ENCODE results near the gene LYG2.
"Not testable (repeated sequence)": the region's sequence is repeated elsewhere in the genome, so short reads cannot be mapped to it uniquely, and the experiment has no call there.

Gene LYG2

DNA sequence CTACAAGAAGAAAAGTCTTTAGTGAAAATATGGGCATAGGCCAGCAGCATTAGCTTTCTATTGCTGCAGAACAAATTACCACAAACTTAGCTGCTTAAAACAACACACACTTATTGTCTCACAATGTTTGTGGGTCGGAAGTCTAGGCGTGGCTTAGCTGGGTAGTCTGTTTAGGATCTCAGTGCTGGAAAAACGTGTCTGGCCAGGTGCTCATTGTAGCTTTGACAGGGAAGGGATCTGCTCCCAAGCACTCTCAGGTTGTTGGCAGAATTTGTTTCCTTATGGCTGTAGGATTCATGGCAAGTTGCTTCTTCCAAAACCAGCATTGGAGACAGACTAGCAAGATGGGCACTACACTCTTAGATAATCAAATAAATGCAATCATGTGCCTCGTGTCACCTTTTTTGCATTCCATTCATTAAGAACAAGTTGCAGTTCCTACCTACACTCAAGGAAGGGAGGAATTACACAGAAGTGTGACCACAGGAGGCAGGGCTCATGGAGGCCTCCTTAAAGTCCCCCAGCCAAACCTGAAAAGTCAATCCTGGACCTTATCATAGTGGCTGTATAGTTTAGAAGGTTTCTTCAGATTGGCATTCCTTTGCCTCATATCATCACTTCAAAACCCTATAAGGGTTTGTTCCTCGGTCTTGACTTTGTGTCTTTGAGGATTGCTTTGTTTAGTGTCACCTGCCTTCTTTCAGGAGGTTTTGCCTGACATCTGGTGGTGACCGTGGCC is 57.2 kb downstream of the LYG2 start:
- no peak for DNase-seq (ENCODE audit: low read depth in 1 of 2, low spot score in 1 of 2)
- H3K27me3 ChIP-seq (ENCODE audit: insufficient read depth, poor library complexity, severe bottlenecking): no peaks in the 10 kb centered on the region
- TF ChIP-seq, protein P1, sequence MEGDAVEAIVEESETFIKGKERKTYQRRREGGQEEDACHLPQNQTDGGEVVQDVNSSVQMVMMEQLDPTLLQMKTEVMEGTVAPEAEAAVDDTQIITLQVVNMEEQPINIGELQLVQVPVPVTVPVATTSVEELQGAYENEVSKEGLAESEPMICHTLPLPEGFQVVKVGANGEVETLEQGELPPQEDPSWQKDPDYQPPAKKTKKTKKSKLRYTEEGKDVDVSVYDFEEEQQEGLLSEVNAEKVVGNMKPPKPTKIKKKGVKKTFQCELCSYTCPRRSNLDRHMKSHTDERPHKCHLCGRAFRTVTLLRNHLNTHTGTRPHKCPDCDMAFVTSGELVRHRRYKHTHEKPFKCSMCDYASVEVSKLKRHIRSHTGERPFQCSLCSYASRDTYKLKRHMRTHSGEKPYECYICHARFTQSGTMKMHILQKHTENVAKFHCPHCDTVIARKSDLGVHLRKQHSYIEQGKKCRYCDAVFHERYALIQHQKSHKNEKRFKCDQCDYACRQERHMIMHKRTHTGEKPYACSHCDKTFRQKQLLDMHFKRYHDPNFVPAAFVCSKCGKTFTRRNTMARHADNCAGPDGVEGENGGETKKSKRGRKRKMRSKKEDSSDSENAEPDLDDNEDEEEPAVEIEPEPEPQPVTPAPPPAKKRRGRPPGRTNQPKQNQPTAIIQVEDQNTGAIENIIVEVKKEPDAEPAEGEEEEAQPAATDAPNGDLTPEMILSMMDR (IDR thresholded peaks at IDR 0.05; ENCODE audit: insufficient read depth, low read length): no peak
- TF ChIP-seq REST (IDR thresholded peaks at IDR 0.05; ENCODE audit: insufficient replicate concordance, low read depth) (no peak), GABPA (IDR thresholded peaks at IDR 0.05; ENCODE audit: low read depth) (no peak), POLR2AphosphoS5 (IDR thresholded peaks at IDR 0.05; ENCODE audit: low read depth) (no peak), SPI1 (IDR thresholded peaks at IDR 0.05; ENCODE audit: borderline replicate concordance, low read depth) (no peak)

GRCh38 chr2:99192364-99192763 is 63.1 kb downstream of the LYG2 start:
- H3K27me3 ChIP-seq (ENCODE audit: insufficient read depth, poor library complexity, severe bottlenecking); H3K4me3 ChIP-seq (replicated peaks; ENCODE audit: insufficient read depth, low read length); H3K27ac ChIP-seq (replicated peaks); DNase-seq (ENCODE audit: low read depth in 1 of 2, low spot score in 1 of 2): not testable (repeated sequence)

More for the DNA sequence above, 57.2 kb downstream of the LYG2 start:
- Histone ChIP-seq H3K4me3 (replicated peaks; ENCODE audit: insufficient read depth, low read length) (no peak overlapping the region), H3K27ac (replicated peaks) (no peak overlapping the region)

Data from HL-60 (cell line).